Lower lobe of right lung (tissue), 2 donors: ENCODE results near the gene CLEC3A. TPM values are rescaled to one million over a fixed set of nuclear protein-coding genes. Genes with fewer than 3 reads are reported as not detected.
"Not testable (repeated sequence)": the region's sequence is repeated elsewhere in the genome, so short reads cannot be mapped to it uniquely, and the experiment has no call there.

Source experiments
- ATAC-seq, 2 donors: fragments of 200-7000 bp; cut with Tn5 transposase; one replicate each; pipeline ENCODE4 v1.9.1; 2020 to 2022; ENCODE audit warnings: mild to moderate bottlenecking in 2 of 2, moderate library complexity in 2 of 2
- DNase-seq: peaks from one replicate; pipeline ENCODE4 v3.0.0-alpha.2; 2020
- H3K27ac ChIP-seq: fragments of 200-600 bp; one replicate; pipeline ENCODE4 v1.8.0; 2022
- H3K27me3 ChIP-seq: fragments of 200-600 bp; one replicate; pipeline ENCODE4 v1.8.0; 2022; ENCODE audit warnings: low read depth
- H3K36me3 ChIP-seq: fragments of 200-600 bp; one replicate; pipeline ENCODE4 v1.8.0; 2022; ENCODE audit warnings: mild to moderate bottlenecking
- H3K4me1 ChIP-seq: fragments of 200-600 bp; one replicate; pipeline ENCODE4 v1.8.0; 2022
- H3K4me3 ChIP-seq: fragments of 200-600 bp; one replicate; pipeline ENCODE4 v1.8.0; 2022; ENCODE audit warnings: mild to moderate bottlenecking
- H3K9me3 ChIP-seq: fragments of 200-600 bp; one replicate; pipeline ENCODE4 v1.8.0; 2022
- CTCF ChIP-seq: fragments of 200-600 bp; IDR thresholded peaks from one replicate; pipeline ENCODE4 v1.8.0; 2022; ENCODE audit warnings: antibody characterized with exemption, mild to moderate bottlenecking
- intact Hi-C: fragments of 100-400 bp; cut with DNase I; formaldehyde crosslinking; loops from one replicate; pipeline ENCODE4 v1.11.0; 2022
- total RNA-seq: library from RNA; stranded (reverse); fragmentation: NEBNext Ultra II Directional; extraction: Animal tissue kit (Norgen Biotek cat#: 25700); gene quantifications from one replicate; pipeline ENCODE4 v1.2.1, GENCODE V29; 2021
- donor health status: DM: no; HTN: yes; CAD: no; lungs with severe emphysema.

The CLEC3A gene
- total RNA-seq, 1 donor from 2014 or later, result not detected

GRCh38 chr16:77986011-77986740, 36.2 kb upstream of the CLEC3A start:
- no peak for ATAC-seq
- Histone ChIP-seq H3K36me3 (no peaks in the 10 kb centered on the region), H3K4me1 (no peaks in the 10 kb centered on the region), H3K27me3 (no peaks in the 10 kb centered on the region), H3K4me3 (no peak overlapping the region), H3K9me3 (no peaks in the 10 kb centered on the region), H3K27ac (no peak overlapping the region)
- intact Hi-C loops, result no loop called here
- DNase-seq, result no peak
- TF ChIP-seq CTCF, result no peak

- no peak for DNase-seq
- no peak overlapping the region for H3K4me3 ChIP-seq
- no peak overlapping the region for H3K27ac ChIP-seq
- no peak for TF ChIP-seq CTCF
- H3K36me3 ChIP-seq, result no peaks in the 10 kb centered on the region
- H3K4me1 ChIP-seq, result no peaks in the 10 kb centered on the region
- no peak for ATAC-seq
- H3K27me3 ChIP-seq, result no peaks in the 10 kb centered on the region
- intact Hi-C loops, result no loop called here
- H3K9me3 ChIP-seq, result no peaks in the 10 kb centered on the region
Measured at GRCh38 chr16:77987810-77988209, 34.5 kb upstream of the CLEC3A start.

GRCh38 chr16:77989846-77990245, 32.5 kb upstream of the CLEC3A start:
- Histone ChIP-seq H3K27ac (no peak overlapping the region), H3K4me1 (no peaks in the 10 kb centered on the region), H3K4me3 (no peak overlapping the region), H3K27me3 (no peaks in the 10 kb centered on the region), H3K9me3 (no peaks in the 10 kb centered on the region), H3K36me3 (no peaks in the 10 kb centered on the region)
- intact Hi-C loops, result no loop called here
- DNase-seq (no peak), ATAC-seq (no peak)
- TF ChIP-seq CTCF, result no peak

GRCh38 chr16:77991701-77992100, 30.6 kb upstream of the CLEC3A start:
- intact Hi-C loops, result no loop called here

GRCh38 chr16:77992381-77992780, 30.0 kb upstream of the CLEC3A start:
- H3K9me3 ChIP-seq, H3K27me3 ChIP-seq, H3K4me3 ChIP-seq, H3K36me3 ChIP-seq, intact Hi-C loops, ATAC-seq, H3K27ac ChIP-seq, DNase-seq, H3K4me1 ChIP-seq: not testable (repeated sequence)

More at GRCh38 chr16:77991701-77992100, 30.6 kb upstream of the CLEC3A start:
- no peak for ATAC-seq
- DNase-seq, result no peak
- no peak overlapping the region for H3K4me3 ChIP-seq
- H3K27me3 ChIP-seq, result no peaks in the 10 kb centered on the region
- H3K9me3 ChIP-seq, result no peaks in the 10 kb centered on the region
- no peaks in the 10 kb centered on the region for H3K36me3 ChIP-seq
- H3K27ac ChIP-seq, result no peak overlapping the region
- H3K4me1 ChIP-seq, result no peaks in the 10 kb centered on the region
- no peak for TF ChIP-seq CTCF

- no peak for DNase-seq
- H3K9me3 ChIP-seq, result no peaks in the 10 kb centered on the region
- no peak for TF ChIP-seq CTCF
- no peak overlapping the region for H3K4me3 ChIP-seq
- H3K36me3 ChIP-seq, result no peaks in the 10 kb centered on the region
- no peak overlapping the region for H3K27ac ChIP-seq
- no peak for ATAC-seq
- intact Hi-C loops, result no loop called here
- no peaks in the 10 kb centered on the region for H3K27me3 ChIP-seq
- H3K4me1 ChIP-seq, result no peaks in the 10 kb centered on the region
Measured at GRCh38 chr16:77993111-77993985, 29.0 kb upstream of the CLEC3A start.
